NCI-H510A (cell line): ENCODE data around the gene COL27A1.
"Not testable (repeated sequence)": the region's sequence is repeated elsewhere in the genome, so short reads cannot be mapped to it uniquely, and the experiment has no call there.

Source experiments
- DNase-seq: peaks from one replicate; lab custom pipeline; 2025; lab: John Stamatoyannopoulos, UW

COL27A1 gene

GRCh38 chr9:114324492-114324891, 169.2 kb downstream of the COL27A1 start:
- DNase-seq, result no peak

GRCh38 chr9:114324965-114325364, 169.6 kb downstream of the COL27A1 start:
- not testable (repeated sequence) for DNase-seq

GRCh38 chr9:114325684-114326254, 170.4 kb downstream of the COL27A1 start:
- not testable (repeated sequence) for DNase-seq

- DNase-seq, result no peak
Measured at GRCh38 chr9:114327749-114328148, 172.4 kb downstream of the COL27A1 start.

GRCh38 chr9:114328357-114328820, 173.1 kb downstream of the COL27A1 start:
- DNase-seq, result not testable (repeated sequence)

- DNase-seq, result not testable (repeated sequence)
Measured at GRCh38 chr9:114328937-114329624, 173.7 kb downstream of the COL27A1 start.

GRCh38 chr9:114329625-114330022, 174.3 kb downstream of the COL27A1 start, which contains the start of gene ORM2:
Gene ORM2, plus strand, starts transcription at chr9:114329869. Its CDS starts 36 bp downstream, at chr9:114329905.
- DNase-seq, result not testable (repeated sequence)

- no peak for DNase-seq
Measured at GRCh38 chr9:114330636-114331035, 175.3 kb downstream of the COL27A1 start.

GRCh38 chr9:114331229-114332195, 176.2 kb downstream of the COL27A1 start:
- DNase-seq, result not testable (repeated sequence)

GRCh38 chr9:114332474-114333040, 177.2 kb downstream of the COL27A1 start:
- DNase-seq, result not testable (repeated sequence)

- DNase-seq, result not testable (repeated sequence)
Measured at GRCh38 chr9:114333718-114334117, 178.4 kb downstream of the COL27A1 start.

- no peak for DNase-seq
Measured at GRCh38 chr9:114334490-114334889, 179.2 kb downstream of the COL27A1 start.

- no peak for DNase-seq
Measured at GRCh38 chr9:114335745-114336144, 180.4 kb downstream of the COL27A1 start.

- no peak for DNase-seq
Measured at GRCh38 chr9:114336157-114336556, 180.8 kb downstream of the COL27A1 start.

GRCh38 chr9:114336699-114337395, 181.5 kb downstream of the COL27A1 start:
- DNase-seq, result no peak

GRCh38 chr9:114338187-114338586, 182.8 kb downstream of the COL27A1 start:
- DNase-seq, result no peak

GRCh38 chr9:114339130-114339908, 184.0 kb downstream of the COL27A1 start:
- no peak for DNase-seq

- no peak for DNase-seq
Measured at GRCh38 chr9:114341152-114341830, 186.0 kb downstream of the COL27A1 start.

- DNase-seq, result no peak
Measured at GRCh38 chr9:114341991-114342390, 186.7 kb downstream of the COL27A1 start.
